ENCODE data around the gene AQP10. TPM values are rescaled to one million over a fixed set of nuclear protein-coding genes. Genes with fewer than 3 reads are reported as not detected.

AQP10 gene
- total and polyA plus RNA-seq, 8 donors = 0.13 to 0.34 (median 0.23) TPM

DNA sequence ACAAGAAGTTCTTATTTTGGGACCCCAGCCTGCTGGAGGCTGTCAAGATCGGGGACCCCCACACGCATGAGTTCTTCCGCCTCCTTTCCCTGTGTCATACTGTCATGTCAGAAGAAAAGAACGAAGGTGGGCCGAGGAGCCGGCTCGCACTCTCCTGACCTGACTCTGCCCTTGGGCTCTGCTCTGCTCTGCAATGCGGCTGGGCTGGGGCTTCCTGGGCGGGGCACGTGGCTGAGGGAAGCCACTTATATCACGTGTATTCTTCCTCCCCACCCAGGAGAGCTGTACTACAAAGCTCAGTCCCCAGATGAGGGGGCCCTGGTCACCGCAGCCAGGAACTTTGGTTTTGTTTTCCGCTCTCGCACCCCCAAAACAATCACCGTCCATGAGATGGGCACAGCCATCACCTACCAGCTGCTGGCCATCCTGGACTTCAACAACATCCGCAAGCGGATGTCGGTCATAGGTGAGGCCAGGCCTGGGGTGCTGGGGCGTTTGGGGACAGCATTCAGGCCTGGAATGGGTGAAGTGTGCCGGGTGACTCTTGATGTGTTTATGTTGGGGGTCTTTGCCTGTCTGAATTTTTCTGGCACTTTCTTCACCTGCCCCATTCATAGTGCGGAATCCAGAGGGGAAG, 22.1 kb downstream of the AQP10 start:
- H3K27ac ChIP-seq = peak overlapping the region in 1 of 2 donors; percentile 33
- H3K27me3 ChIP-seq = no peaks in the 10 kb centered on the region
- H3K36me3 ChIP-seq = peaks cover 0 to 64% of the 10 kb centered on the region in 2 donors
- TF ChIP-seq, protein P1, sequence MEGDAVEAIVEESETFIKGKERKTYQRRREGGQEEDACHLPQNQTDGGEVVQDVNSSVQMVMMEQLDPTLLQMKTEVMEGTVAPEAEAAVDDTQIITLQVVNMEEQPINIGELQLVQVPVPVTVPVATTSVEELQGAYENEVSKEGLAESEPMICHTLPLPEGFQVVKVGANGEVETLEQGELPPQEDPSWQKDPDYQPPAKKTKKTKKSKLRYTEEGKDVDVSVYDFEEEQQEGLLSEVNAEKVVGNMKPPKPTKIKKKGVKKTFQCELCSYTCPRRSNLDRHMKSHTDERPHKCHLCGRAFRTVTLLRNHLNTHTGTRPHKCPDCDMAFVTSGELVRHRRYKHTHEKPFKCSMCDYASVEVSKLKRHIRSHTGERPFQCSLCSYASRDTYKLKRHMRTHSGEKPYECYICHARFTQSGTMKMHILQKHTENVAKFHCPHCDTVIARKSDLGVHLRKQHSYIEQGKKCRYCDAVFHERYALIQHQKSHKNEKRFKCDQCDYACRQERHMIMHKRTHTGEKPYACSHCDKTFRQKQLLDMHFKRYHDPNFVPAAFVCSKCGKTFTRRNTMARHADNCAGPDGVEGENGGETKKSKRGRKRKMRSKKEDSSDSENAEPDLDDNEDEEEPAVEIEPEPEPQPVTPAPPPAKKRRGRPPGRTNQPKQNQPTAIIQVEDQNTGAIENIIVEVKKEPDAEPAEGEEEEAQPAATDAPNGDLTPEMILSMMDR (IDR thresholded peaks at IDR 0.05) = no peak
- ATAC-seq (peak; percentile 54), DNase-seq (peak in 2 of 4 donors; percentile 57 to 86)
- no peaks in the 10 kb centered on the region for H3K9me3 ChIP-seq
- H3K4me3 ChIP-seq = no peak overlapping the region
- intact Hi-C loops (cut with DNase I) = no loop called here
- H3K4me1 ChIP-seq = peaks cover 0 to 28% of the 10 kb centered on the region in 2 donors

DNA sequence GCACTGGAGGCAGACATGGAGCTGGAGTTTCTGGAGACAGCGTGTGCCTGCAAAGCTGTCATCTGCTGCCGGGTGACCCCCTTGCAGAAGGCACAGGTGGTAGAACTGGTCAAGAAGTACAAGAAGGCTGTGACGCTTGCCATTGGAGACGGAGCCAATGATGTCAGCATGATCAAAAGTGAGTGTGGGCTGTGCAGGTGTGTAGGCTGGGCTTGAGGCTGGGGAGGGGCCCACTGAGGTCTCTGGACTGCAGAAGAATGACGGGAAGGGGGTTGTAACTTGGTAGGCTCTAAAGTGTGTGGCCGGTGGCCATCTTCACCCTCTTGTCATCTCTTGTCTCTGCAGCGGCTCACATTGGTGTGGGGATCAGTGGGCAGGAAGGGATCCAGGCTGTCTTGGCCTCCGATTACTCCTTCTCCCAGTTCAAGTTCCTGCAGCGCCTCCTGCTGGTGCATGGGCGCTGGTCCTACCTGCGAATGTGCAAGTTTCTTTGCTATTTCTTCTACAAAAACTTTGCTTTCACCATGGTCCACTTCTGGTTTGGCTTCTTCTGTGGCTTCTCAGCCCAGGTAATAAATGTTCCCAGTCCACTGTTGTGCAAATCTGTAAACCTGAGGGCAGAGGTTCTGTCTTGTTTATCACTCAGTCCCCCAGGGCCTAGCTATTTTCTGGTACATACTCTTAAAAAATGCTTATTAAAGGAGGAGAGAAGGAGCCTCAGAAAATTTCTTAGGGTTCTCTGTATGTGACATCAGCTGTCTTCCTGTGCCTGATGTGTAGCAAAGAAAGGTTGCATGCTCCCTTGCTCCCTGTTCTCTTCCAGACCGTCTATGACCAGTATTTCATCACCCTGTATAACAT, 24.3 kb downstream of the AQP10 start:
- peaks cover 0 to 28% of the 10 kb centered on the region in 2 donors for H3K4me1 ChIP-seq
- H3K27ac ChIP-seq = no peak overlapping the region
- DNase-seq (no peak), ATAC-seq (no peak)
- H3K9me3 ChIP-seq = no peaks in the 10 kb centered on the region
- intact Hi-C loops (cut with DNase I) = no loop called here
- TF ChIP-seq, protein P1 (IDR thresholded peaks at IDR 0.05) = peak; percentile 32 to 43
- no peak overlapping the region for H3K4me3 ChIP-seq
- no peaks in the 10 kb centered on the region for H3K27me3 ChIP-seq
- peaks cover 0 to 78% of the 10 kb centered on the region in 2 donors for H3K36me3 ChIP-seq

DNA sequence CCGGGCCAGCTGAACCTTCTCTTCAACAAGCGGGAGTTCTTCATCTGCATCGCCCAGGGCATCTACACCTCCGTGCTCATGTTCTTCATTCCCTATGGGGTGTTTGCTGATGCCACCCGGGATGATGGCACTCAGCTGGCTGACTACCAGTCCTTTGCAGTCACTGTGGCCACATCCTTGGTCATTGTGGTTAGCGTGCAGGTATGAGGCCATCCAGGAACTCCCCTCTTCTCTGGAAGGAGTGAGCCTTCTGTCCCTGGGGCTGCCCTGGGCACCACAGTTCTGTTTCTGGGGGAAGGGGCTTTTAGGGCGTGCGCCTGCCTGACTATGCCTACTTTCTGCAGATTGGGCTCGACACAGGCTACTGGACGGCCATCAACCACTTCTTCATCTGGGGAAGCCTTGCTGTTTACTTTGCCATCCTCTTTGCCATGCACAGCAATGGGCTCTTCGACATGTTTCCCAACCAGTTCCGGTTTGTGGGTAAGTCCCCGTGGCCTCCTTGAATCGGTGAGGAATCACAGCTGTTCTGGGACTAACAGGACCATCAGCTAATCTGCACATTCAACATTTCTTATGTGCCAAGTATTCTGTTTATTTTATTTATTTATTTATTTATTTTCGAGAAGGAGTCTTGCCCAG, 25.5 kb downstream of the AQP10 start:
- no peak for ATAC-seq
- Histone ChIP-seq H3K27me3 (no peaks in the 10 kb centered on the region), H3K4me3 (no peak overlapping the region), H3K36me3 (peaks cover 0 to 66% of the 10 kb centered on the region in 2 donors), H3K27ac (no peak overlapping the region), H3K9me3 (no peaks in the 10 kb centered on the region), H3K4me1 (peaks cover 0 to 28% of the 10 kb centered on the region in 2 donors)
- intact Hi-C loops (cut with DNase I) = no loop called here
- TF ChIP-seq, protein P1 (IDR thresholded peaks at IDR 0.05) = no peak
- no peak for DNase-seq

DNA sequence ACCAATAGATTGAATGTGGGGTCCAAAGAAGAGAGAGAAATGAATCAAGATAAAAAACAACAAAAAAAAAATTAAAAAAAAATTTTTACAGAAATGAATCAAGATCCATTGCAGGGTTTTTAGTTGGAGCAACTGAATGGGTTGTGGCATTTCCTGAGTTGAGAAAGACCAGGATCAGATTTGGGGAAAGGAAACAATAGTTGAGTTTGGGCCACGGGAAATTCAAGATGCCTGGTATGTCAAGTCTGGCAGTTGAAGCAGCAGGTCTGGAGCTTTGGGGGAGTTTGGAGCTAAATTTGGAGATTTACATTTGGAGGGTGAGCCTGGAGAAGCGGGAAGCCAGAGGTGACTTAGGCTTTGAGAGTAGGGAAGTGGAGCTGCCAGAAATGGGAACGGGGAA, 27.1 kb downstream of the AQP10 start:
- Histone ChIP-seq H3K27ac (no peak overlapping the region), H3K4me1 (peaks cover 8 to 30% of the 10 kb centered on the region in 2 donors), H3K9me3 (no peaks in the 10 kb centered on the region), H3K4me3 (no peak overlapping the region), H3K36me3 (peaks cover 0 to 54% of the 10 kb centered on the region in 2 donors), H3K27me3 (peaks cover 0 to 15% of the 10 kb centered on the region in 2 donors)
- TF ChIP-seq, protein P1 (IDR thresholded peaks at IDR 0.05) = no peak
- intact Hi-C loops (cut with DNase I) = no loop called here
- ATAC-seq (no peak), DNase-seq (no peak)
